Naive thymus-derived CD4-positive, alpha-beta T cell (primary cell): ENCODE data around the gene COL4A1. TPM values are rescaled to one million over a fixed set of nuclear protein-coding genes. Genes with fewer than 3 reads are reported as not detected.
"Not testable (repeated sequence)": the region's sequence is repeated elsewhere in the genome, so short reads cannot be mapped to it uniquely, and the experiment has no call there.

ENCODE experiments used
- ATAC-seq: fragments of 150-1000 bp; cut with Tn5 transposase; 2 replicates; pipeline ENCODE4 v1.10.0; 2021; ENCODE audit warnings: mild to moderate bottlenecking, moderate library complexity
- CTCF ChIA-PET: fragments of 350-600 bp; sonication (Branson Sonifier 250); formaldehyde crosslinking; loops from one replicate; lab custom pipeline; 2021; ENCODE audit warnings: antibody characterized with exemption; lab: Charles Lee
- POLR2A ChIA-PET: fragments of 350-600 bp; sonication (Branson Sonifier 250); formaldehyde crosslinking; loops from one replicate; lab custom pipeline; 2021; ENCODE audit warnings: antibody characterized with exemption, inconsistent platforms; lab: Charles Lee
- DNase-seq, 9 donors: peaks; one replicate each; pipeline versions ENCODE4 v3.0.0 to v3.0.0-alpha.2; 2020 to 2022; ENCODE audit warnings: mixed read lengths in 1 of 9
- H3K27ac ChIP-seq: one replicate; pipeline ENCODE4 v1.7.0; 2013; ENCODE audit warnings: mild to moderate bottlenecking, low read depth, low read length, moderate library complexity
- H3K27me3 ChIP-seq, 2 donors: one replicate each; pipeline ENCODE4 v1.7.0; 2013; ENCODE audit warnings: low read length in 2 of 2, mild to moderate bottlenecking in 2 of 2, moderate library complexity in 2 of 2; ENCODE audit not compliant: control insufficient read depth in 2 of 2, insufficient read depth in 2 of 2
- H3K36me3 ChIP-seq, 3 experiments: 1 replicate in 2 of 3; 2 replicates in 1 of 3; pipeline ENCODE4 v1.7.0; 2013; ENCODE audit warnings: low read length in 3 of 3, mild to moderate bottlenecking in 3 of 3, moderate library complexity in 1 of 3; ENCODE audit not compliant: insufficient read depth in 3 of 3, control insufficient read depth in 2 of 3
- H3K4me1 ChIP-seq, 2 donors: one replicate each; pipeline ENCODE4 v1.7.0; 2013; ENCODE audit warnings: low read length in 2 of 2, mild to moderate bottlenecking in 2 of 2, moderate library complexity in 1 of 2; ENCODE audit not compliant: control insufficient read depth in 2 of 2, insufficient read depth in 2 of 2
- H3K4me3 ChIP-seq: 2 replicates; pipeline ENCODE4 v1.7.0; 2013; ENCODE audit warnings: mild to moderate bottlenecking, low read length
- H3K9me3 ChIP-seq, 3 experiments: 1 replicate in 2 of 3; 2 replicates in 1 of 3; pipeline ENCODE4 v1.7.0; 2013; ENCODE audit warnings: low read length in 3 of 3; ENCODE audit not compliant: control insufficient read depth in 2 of 3
- H3K27ac Mint-ChIP-seq, 9 donors: one replicate each; pipeline ENCODE4 v1.8.0; 2020 to 2022; ENCODE audit warnings: mixed read lengths in 9 of 9, mild to moderate bottlenecking in 8 of 9, moderate library complexity in 5 of 9, inconsistent platforms in 2 of 9
- H3K27me3 Mint-ChIP-seq, 5 donors: one replicate each; pipeline ENCODE4 v1.8.0; 2021 to 2022; ENCODE audit warnings: mixed read lengths in 5 of 5, mild to moderate bottlenecking in 1 of 5
- H3K36me3 Mint-ChIP-seq, 5 donors: one replicate each; pipeline ENCODE4 v1.8.0; 2020 to 2022; ENCODE audit warnings: mixed read lengths in 5 of 5, mild to moderate bottlenecking in 3 of 5, inconsistent platforms in 1 of 5
- H3K4me1 Mint-ChIP-seq, 7 donors: one replicate each; pipeline ENCODE4 v1.8.0; 2020 to 2022; ENCODE audit warnings: mixed read lengths in 7 of 7, mild to moderate bottlenecking in 3 of 7, inconsistent platforms in 1 of 7
- H3K4me3 Mint-ChIP-seq, 10 donors: one replicate each; pipeline ENCODE4 v1.8.0; 2020 to 2022; ENCODE audit warnings: mild to moderate bottlenecking in 10 of 10, mixed read lengths in 10 of 10, moderate library complexity in 6 of 10, inconsistent platforms in 2 of 10
- H3K9me3 Mint-ChIP-seq, 11 donors: one replicate each; pipeline ENCODE4 v1.8.0; 2020 to 2022; ENCODE audit warnings: mixed read lengths in 11 of 11, mild to moderate bottlenecking in 4 of 11, inconsistent platforms in 1 of 11, moderate library complexity in 1 of 11
- intact Hi-C, 2 donors: fragments of 100-400 bp; cut with micrococcal nuclease; formaldehyde crosslinking; loops; one replicate each; pipeline ENCODE4 v1.15.1; 2023
- polyA plus RNA-seq, 2 donors: library from polyadenylated mRNA; unstranded; fragments of 300-500 nt; fragmentation: Illumina TruSeq; gene quantifications; one replicate each; pipeline ENCODE4 v1.2.3, GENCODE V29; 2021
- total RNA-seq, 6 experiments: library from RNA in 5 of 6; stranded (reverse) in 5 of 6; gene quantifications; 1 replicate in 5 of 6; 2 replicates in 1 of 6; pipeline ENCODE4 v1.2.3 and lab custom pipeline; 2021 to 2026

The COL4A1 gene
- total and polyA plus RNA-seq, 7 experiments from 2014 or later = 0.24 TPM; not detected in 6

DNA sequence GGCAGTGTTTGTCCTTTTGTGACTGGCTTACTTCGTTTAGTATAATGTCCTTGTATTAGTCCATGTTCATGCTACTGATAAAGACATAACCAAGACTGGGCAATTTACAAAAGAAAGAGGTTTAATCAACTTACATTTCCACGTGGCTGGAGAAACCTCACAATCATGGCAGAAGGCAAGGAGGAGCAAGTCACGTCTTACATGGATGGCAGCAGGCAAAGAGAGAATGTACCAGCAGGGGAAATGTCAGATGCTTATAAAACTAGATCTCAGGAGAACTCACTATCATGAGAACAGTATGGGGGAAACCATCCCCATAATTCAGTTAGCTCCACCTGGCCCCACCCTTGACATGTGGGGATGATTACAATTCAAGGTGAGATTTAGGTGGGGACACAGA, 14.6 kb upstream of the COL4A1 start:
- H3K4me1 Mint-ChIP-seq = peaks cover 6 to 21% (median 9%) of the 10 kb centered on the region in 7 donors
- POLR2A ChIA-PET, H3K36me3 ChIP-seq, H3K27me3 ChIP-seq, H3K27ac ChIP-seq, H3K9me3 ChIP-seq, ATAC-seq, H3K4me3 Mint-ChIP-seq, H3K4me1 ChIP-seq, H3K4me3 ChIP-seq, DNase-seq, H3K9me3 Mint-ChIP-seq, H3K36me3 Mint-ChIP-seq, intact Hi-C loops, CTCF ChIA-PET, H3K27ac Mint-ChIP-seq: not testable (repeated sequence)
- peaks cover 36 to 48% (median 44%) of the 10 kb centered on the region in 5 donors for H3K27me3 Mint-ChIP-seq

DNA sequence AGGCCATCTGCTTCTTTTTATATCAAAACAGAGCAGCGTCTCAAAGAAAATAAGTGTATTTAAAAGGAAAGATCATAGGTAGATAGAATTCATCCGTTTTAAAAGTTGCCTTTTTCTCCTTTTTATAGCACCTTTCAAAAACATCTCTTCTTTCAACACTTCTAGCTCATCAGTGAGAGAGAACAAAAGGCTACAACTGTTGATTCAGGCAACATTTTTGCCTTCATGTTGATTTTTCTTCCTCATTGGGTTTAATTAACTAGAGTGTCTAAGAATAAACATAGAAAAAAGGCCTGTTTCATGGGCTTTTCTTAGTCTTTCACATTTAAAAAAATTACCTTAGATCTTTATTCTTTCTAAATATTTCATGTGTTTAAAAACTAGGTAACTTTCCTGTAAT, 13.7 kb upstream of the COL4A1 start:
- H3K27ac Mint-ChIP-seq = no peak overlapping the region
- intact Hi-C loops = no loop called here
- no peak for DNase-seq
- peaks cover 6 to 21% (median 9%) of the 10 kb centered on the region in 7 donors for H3K4me1 Mint-ChIP-seq
- H3K27me3 Mint-ChIP-seq = peaks cover 29 to 43% (median 37%) of the 10 kb centered on the region in 5 donors
- H3K4me3 Mint-ChIP-seq = no peak overlapping the region
- Histone ChIP-seq H3K4me1 (no peaks in the 10 kb centered on the region), H3K27me3 (peaks cover 0 to 3% of the 10 kb centered on the region in 2 donors), H3K27ac (no peak overlapping the region), H3K36me3 (no peaks in the 10 kb centered on the region), H3K4me3 (no peak overlapping the region), H3K9me3 (no peaks in the 10 kb centered on the region)
- peaks cover 0 to 4% (median 0%) of the 10 kb centered on the region in 11 donors for H3K9me3 Mint-ChIP-seq
- H3K36me3 Mint-ChIP-seq = peaks cover 0 to 4% (median 0%) of the 10 kb centered on the region in 5 donors
- ChIA-PET POLR2A (no interaction called here), CTCF (no interaction called here)
- ATAC-seq = no peak

DNA sequence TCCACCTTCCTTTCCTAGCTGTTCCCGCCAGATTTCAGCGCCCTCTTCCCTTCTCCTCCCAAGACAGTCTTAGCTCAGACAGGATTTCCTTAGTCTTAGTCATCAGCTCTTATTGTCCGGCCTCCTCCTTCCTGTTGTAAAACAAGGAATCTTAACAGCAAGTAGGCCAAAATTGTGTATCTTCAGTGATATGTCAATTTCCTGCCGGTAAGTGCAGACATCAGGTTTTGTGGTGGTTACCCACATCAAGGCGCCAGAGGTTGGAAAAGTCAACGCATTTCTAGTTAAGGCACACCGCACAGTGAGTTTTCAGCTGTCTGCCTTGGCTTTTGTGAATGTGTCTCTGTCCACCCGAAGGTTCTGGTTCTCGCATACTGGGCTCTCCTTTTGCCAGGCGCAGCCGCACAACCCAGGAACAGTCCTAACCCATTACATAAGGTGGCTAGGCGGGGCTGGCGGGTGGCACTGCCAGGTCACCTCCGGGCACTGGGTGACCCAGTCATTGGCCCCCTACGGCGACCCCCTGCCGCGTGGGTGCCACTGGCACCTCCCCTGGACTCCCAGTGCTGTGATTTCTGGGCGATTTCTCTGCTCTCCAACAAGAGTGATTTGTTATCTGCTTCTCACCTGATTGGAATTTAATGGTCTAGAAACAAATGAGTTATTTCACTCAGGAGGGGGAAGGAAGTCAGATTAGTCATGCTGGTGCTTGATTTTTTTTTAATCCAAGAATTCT, 13.0 kb upstream of the COL4A1 start:
- Histone ChIP-seq H3K9me3 (no peaks in the 10 kb centered on the region), H3K4me3 (no peak overlapping the region), H3K4me1 (no peaks in the 10 kb centered on the region), H3K27ac (no peak overlapping the region), H3K36me3 (no peaks in the 10 kb centered on the region), H3K27me3 (peaks cover 0 to 3% of the 10 kb centered on the region in 2 donors)
- peak overlapping the region in 1 of 10 donors; percentile 4 for H3K4me3 Mint-ChIP-seq
- H3K27me3 Mint-ChIP-seq = peaks cover 23 to 42% (median 35%) of the 10 kb centered on the region in 5 donors
- H3K4me1 Mint-ChIP-seq = peaks cover 6 to 21% (median 9%) of the 10 kb centered on the region in 7 donors
- intact Hi-C loops = no loop called here
- DNase-seq = peak in 1 of 9 donors; percentile 14
- no peak overlapping the region for H3K27ac Mint-ChIP-seq
- H3K9me3 Mint-ChIP-seq = peaks cover 0 to 4% (median 0%) of the 10 kb centered on the region in 11 donors
- no peak for ATAC-seq
- peaks cover 0 to 4% (median 0%) of the 10 kb centered on the region in 5 donors for H3K36me3 Mint-ChIP-seq
- ChIA-PET POLR2A (no interaction called here), CTCF (no interaction called here)

DNA sequence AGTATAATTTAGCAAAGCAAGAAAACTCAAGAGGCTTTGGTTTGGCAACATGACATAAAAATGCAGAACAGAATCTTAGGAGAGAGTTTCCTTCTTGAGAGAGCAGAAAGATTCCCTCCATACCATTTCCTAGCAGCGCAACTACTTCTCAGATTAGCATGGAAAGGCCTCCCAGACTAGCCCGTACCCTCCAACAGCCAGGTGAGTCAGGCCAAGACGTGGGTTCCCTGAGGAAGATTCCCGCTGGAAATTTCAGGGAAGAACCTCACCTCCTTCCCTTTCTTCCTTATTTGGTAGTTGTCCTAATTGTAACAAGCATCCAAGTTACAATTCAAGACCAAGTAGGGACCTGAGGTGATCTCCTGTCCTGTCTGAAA, 12.4 kb upstream of the COL4A1 start:
- Histone ChIP-seq H3K4me1 (no peaks in the 10 kb centered on the region), H3K36me3 (no peaks in the 10 kb centered on the region), H3K27me3 (peaks cover 0 to 3% of the 10 kb centered on the region in 2 donors), H3K9me3 (no peaks in the 10 kb centered on the region), H3K4me3 (no peak overlapping the region), H3K27ac (no peak overlapping the region)
- CTCF ChIA-PET = no interaction called here
- peaks cover 0 to 4% (median 0%) of the 10 kb centered on the region in 5 donors for H3K36me3 Mint-ChIP-seq
- H3K27ac Mint-ChIP-seq = no peak overlapping the region
- intact Hi-C loops = no loop called here
- DNase-seq (no peak), ATAC-seq (no peak)
- peaks cover 0 to 4% (median 0%) of the 10 kb centered on the region in 11 donors for H3K9me3 Mint-ChIP-seq
- POLR2A ChIA-PET = no interaction called here
- H3K4me3 Mint-ChIP-seq = no peak overlapping the region
- peaks cover 19 to 38% (median 32%) of the 10 kb centered on the region in 5 donors for H3K27me3 Mint-ChIP-seq
- peaks cover 6 to 21% (median 9%) of the 10 kb centered on the region in 7 donors for H3K4me1 Mint-ChIP-seq

DNA sequence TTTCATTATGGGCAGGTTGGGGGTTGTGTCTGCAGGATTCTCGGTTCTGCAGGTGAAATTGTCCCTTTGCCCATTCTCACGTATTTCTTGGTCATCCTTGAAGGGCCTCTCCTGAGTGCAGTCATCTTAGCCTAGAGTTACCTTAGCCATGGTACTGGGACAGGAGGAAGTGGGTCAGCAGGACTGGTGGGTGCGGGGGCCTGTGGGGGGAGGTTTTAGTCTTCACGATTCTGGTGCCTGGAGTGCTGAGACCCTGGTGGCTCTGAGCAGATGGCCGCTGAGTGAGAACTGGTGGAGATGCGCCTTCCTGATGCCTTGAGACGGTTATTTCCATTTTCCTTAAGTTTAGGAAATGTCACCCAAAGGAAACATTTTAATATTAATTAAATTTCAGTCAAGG, 12.0 kb upstream of the COL4A1 start:
- POLR2A ChIA-PET = no interaction called here

DNA sequence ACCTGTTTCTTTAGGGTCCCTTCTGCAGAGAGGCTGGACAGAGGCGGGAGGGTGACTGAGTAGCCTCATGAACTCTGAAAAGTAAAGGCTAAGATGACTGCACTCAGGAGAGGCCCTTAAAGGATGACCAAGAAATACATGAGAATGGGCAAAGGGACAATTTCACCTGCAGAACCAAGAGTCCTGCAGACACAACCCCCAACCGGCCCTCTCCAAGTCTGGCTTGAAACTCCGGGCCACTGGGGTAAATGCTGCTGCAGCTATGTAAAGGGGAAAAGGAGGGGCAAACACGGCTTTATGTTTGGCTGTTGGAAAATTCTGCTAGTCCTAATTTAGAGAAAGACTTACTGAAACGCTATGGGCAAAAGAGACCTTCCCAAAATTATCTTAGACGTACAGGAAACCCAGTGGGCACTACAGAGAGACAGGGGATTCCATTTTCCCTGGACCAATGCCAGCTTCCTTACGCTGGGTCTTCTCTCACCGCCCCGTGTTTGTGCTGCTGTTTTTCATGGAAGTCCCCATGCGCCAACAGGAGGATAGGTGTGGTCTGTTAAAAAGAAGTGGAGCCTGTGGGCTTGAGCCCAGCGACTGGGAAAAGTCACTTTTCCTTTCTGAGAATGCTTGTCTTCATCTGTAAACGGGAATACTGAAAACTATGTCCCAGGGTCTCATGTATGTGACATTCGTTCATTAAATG, 10.7 kb upstream of the COL4A1 start:
- H3K27ac Mint-ChIP-seq = no peak overlapping the region

More for the DNA sequence above, 12.0 kb upstream of the COL4A1 start:
- H3K27me3 Mint-ChIP-seq = peaks cover 20 to 39% (median 36%) of the 10 kb centered on the region in 5 donors
- H3K4me1 Mint-ChIP-seq = peaks cover 6 to 21% (median 9%) of the 10 kb centered on the region in 7 donors
- DNase-seq (no peak), ATAC-seq (no peak)
- no peak overlapping the region for H3K27ac Mint-ChIP-seq
- intact Hi-C loops = no loop called here
- Histone ChIP-seq H3K4me1 (no peaks in the 10 kb centered on the region), H3K36me3 (no peaks in the 10 kb centered on the region), H3K4me3 (no peak overlapping the region), H3K27me3 (peaks cover 0 to 3% of the 10 kb centered on the region in 2 donors), H3K9me3 (no peaks in the 10 kb centered on the region), H3K27ac (no peak overlapping the region)
- peaks cover 0 to 4% (median 0%) of the 10 kb centered on the region in 5 donors for H3K36me3 Mint-ChIP-seq
- peaks cover 0 to 4% (median 0%) of the 10 kb centered on the region in 11 donors for H3K9me3 Mint-ChIP-seq
- H3K4me3 Mint-ChIP-seq = no peak overlapping the region
- CTCF ChIA-PET = no interaction called here

More for the DNA sequence above, 10.7 kb upstream of the COL4A1 start:
- Histone ChIP-seq H3K36me3 (no peaks in the 10 kb centered on the region), H3K9me3 (no peaks in the 10 kb centered on the region), H3K4me3 (no peak overlapping the region), H3K4me1 (no peaks in the 10 kb centered on the region), H3K27me3 (peaks cover 0 to 3% of the 10 kb centered on the region in 2 donors), H3K27ac (no peak overlapping the region)
- POLR2A ChIA-PET = no interaction called here
- H3K36me3 Mint-ChIP-seq = peaks cover 0 to 4% (median 0%) of the 10 kb centered on the region in 5 donors
- intact Hi-C loops = no loop called here
- H3K27me3 Mint-ChIP-seq = peaks cover 19 to 43% (median 33%) of the 10 kb centered on the region in 5 donors
- peaks cover 0 to 4% (median 0%) of the 10 kb centered on the region in 11 donors for H3K9me3 Mint-ChIP-seq
- H3K4me3 Mint-ChIP-seq = no peak overlapping the region
- CTCF ChIA-PET = no interaction called here
- DNase-seq (no peak), ATAC-seq (no peak)
- H3K4me1 Mint-ChIP-seq = peaks cover 6 to 21% (median 9%) of the 10 kb centered on the region in 7 donors
